ENCODE results near the gene MPP4. TPM values are rescaled to one million over a fixed set of nuclear protein-coding genes. Genes with fewer than 3 reads are reported as not detected.
A peak's percentile ranks its signal among the peaks of the same experiment; 100 is the strongest.

MPP4 gene
- polyA plus RNA-seq, 1 experiment: 3.8 TPM

DNA sequence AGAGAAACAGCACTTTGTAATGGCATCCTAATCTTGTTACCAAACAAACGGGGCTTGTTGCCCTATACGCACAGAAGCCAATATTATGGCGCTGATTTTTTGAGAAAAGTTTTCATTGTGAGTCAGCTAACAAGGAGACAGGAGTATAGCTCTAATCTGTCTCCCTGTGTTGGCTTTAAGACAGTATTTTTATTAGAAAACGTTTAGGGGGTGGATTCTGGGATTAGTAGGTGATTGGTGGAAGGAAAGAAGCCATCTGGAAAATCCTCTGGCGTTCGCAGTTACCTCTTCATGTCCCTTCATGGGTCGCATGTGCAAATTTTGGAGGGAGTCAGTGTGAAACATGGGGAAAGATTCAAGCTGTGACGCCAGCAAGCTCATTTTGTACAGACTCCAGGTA is 54.4 kb downstream of the MPP4 start:
- no peak for DNase-seq (ENCODE audit: low read depth)
- CTCF ChIA-PET: no interaction called here
- no peaks in the 10 kb centered on the region for H3K36me3 ChIP-seq (ENCODE audit: control insufficient read depth, insufficient read depth, low read length)
- POLR2A ChIA-PET: no interaction called here
- TF ChIP-seq, protein P1, sequence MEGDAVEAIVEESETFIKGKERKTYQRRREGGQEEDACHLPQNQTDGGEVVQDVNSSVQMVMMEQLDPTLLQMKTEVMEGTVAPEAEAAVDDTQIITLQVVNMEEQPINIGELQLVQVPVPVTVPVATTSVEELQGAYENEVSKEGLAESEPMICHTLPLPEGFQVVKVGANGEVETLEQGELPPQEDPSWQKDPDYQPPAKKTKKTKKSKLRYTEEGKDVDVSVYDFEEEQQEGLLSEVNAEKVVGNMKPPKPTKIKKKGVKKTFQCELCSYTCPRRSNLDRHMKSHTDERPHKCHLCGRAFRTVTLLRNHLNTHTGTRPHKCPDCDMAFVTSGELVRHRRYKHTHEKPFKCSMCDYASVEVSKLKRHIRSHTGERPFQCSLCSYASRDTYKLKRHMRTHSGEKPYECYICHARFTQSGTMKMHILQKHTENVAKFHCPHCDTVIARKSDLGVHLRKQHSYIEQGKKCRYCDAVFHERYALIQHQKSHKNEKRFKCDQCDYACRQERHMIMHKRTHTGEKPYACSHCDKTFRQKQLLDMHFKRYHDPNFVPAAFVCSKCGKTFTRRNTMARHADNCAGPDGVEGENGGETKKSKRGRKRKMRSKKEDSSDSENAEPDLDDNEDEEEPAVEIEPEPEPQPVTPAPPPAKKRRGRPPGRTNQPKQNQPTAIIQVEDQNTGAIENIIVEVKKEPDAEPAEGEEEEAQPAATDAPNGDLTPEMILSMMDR (IDR thresholded peaks at IDR 0.05; ENCODE audit: insufficient read depth, low read depth, low read length): no peak
- H3K4me3 ChIP-seq (ENCODE audit: low read depth, low read length): peak overlapping the region; percentile 58; the same call in 1 of the 2 replicates
- no peaks in the 10 kb centered on the region for H3K27me3 ChIP-seq (ENCODE audit: control insufficient read depth, insufficient read depth, low read length)

GRCh38 chr2:201643216-201643890 is 55.1 kb downstream of the MPP4 start, which contains the start of gene TMEM237:
Gene TMEM237 (minus strand): TSS chr2:201643503. CDS start chr2:201643400, 103 bp downstream.
- TF ChIP-seq, protein P1 (IDR thresholded peaks at IDR 0.05; ENCODE audit: insufficient read depth, low read depth, low read length): no peak
- no peak for DNase-seq (ENCODE audit: low read depth)
- Histone ChIP-seq H3K36me3 (ENCODE audit: control insufficient read depth, insufficient read depth, low read length) (no peaks in the 10 kb centered on the region), H3K4me3 (ENCODE audit: low read depth, low read length) (peak within 1 kb of the TSS; percentile 58), H3K27me3 (ENCODE audit: control insufficient read depth, insufficient read depth, low read length) (no peaks in the 10 kb centered on the region)
- ChIA-PET CTCF (interaction anchor here (0.9 to 1.3 kb wide), 2 partner anchors 21 to 59 kb away, joined by 3 read pairs; no protein-coding TSS in a partner anchor), POLR2A (interaction anchor here (0.6 to 0.7 kb wide), 3 partner anchors 12 to 388 kb away, joined by 3 to 9 read pairs (median 7); no protein-coding TSS in a partner anchor)

DNA sequence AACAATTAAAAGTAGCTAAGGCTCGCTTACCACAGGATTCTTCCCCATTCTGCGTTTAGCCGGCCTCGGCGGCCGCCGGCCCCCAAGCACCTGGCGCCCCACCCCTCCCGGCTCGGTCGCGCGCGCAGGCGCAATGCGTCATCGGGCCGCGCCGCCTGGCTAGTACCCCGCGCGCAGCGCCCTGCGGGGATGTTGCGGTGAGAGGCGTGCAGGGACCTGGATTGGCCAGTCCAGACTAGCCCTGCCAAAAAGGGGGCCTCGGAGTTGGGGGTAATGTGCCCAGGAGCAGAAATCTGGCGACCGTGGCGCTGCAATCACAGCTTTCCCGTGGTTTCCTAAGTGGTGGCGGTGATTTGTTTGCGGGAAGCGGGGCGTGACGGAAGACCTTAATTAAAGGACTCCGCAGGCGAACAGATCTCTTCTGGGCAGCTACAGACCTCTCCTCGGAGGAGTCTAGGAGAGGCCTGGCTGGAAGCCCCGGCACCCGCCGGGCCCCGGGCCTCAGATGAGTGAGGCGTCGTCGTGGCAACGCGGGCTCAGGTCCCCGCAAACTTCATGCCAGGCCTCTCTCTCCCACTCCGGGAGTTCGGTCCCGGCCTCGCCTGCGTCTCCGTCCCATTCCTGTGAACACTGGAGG is 55.7 kb downstream of the MPP4 start:
- H3K27me3 ChIP-seq (ENCODE audit: control insufficient read depth, insufficient read depth, low read length): no peaks in the 10 kb centered on the region
- TF ChIP-seq, protein P1 (IDR thresholded peaks at IDR 0.05; ENCODE audit: insufficient read depth, low read depth, low read length): no peak
- H3K36me3 ChIP-seq (ENCODE audit: control insufficient read depth, insufficient read depth, low read length): no peaks in the 10 kb centered on the region
- peak overlapping the region; percentile 58 for H3K4me3 ChIP-seq (ENCODE audit: low read depth, low read length)
- CTCF ChIA-PET: interaction anchor here (0.9 to 1.3 kb wide), 2 partner anchors 21 to 59 kb away, joined by 3 read pairs; no protein-coding TSS in a partner anchor
- DNase-seq (ENCODE audit: low read depth): peak; percentile 39
- POLR2A ChIA-PET: interaction anchor here (0.6 to 0.7 kb wide), 2 partner anchors 13 to 279 kb away, joined by 3 to 9 read pairs; no protein-coding TSS in a partner anchor

DNA sequence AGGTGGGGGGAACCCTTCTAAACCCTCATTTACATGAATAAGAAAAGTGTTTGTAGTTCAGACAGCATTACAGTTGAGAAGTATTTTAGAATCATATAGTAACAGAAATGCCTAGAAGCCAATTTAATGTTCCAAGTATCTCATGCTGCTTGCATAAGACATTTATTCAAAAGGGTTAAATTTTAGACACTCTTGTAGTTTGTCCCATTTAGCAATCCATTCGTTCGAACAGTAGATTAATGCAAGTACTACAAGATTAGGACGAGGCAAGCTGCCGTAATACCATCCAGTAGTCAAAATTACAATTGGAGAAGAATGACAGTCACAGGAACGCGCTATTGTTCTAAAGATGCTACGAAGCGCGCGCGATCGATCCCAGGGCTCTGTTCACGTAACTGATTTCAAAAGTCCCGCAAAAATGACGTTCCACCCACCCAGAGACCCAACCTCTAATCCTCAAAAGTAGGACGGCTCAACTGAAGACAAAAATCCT is 56.3 kb downstream of the MPP4 start:
- no peak for DNase-seq (ENCODE audit: low read depth)
- TF ChIP-seq, protein P1 (IDR thresholded peaks at IDR 0.05; ENCODE audit: insufficient read depth, low read depth, low read length): no peak
- peak overlapping the region; percentile 58 for H3K4me3 ChIP-seq (ENCODE audit: low read depth, low read length)
- ChIA-PET CTCF (interaction anchor here (0.9 to 1.3 kb wide), 2 partner anchors 20 to 60 kb away, joined by 3 read pairs; no protein-coding TSS in a partner anchor), POLR2A (no interaction called here)
- no peaks in the 10 kb centered on the region for H3K27me3 ChIP-seq (ENCODE audit: control insufficient read depth, insufficient read depth, low read length)
- no peaks in the 10 kb centered on the region for H3K36me3 ChIP-seq (ENCODE audit: control insufficient read depth, insufficient read depth, low read length)

DNA sequence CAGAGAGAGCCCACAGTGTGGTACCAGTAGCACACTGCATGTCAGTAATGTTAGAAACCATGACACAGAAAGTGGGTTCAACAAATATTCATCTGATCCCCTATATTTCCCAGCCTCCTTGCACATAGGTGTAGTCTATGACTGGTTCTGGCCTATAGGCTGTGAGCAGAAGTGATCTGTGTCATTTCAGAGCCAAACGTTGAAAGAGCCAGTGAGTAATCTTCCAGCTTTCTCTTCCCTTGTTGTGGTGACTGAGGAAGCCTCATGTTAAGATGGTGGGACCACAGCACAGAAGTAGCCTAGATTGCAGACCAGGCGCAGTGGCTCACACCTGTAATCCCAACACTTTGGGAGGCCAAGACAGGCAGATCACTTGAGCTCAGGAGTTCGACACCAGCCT is 59.2 kb downstream of the MPP4 start:
- no peak for DNase-seq (ENCODE audit: low read depth)

More for the DNA sequence above, 59.2 kb downstream of the MPP4 start:
- ChIA-PET POLR2A (no interaction called here), CTCF (interaction anchor here (0.5 kb wide), 1 partner anchor 95 kb away, joined by 3 read pairs; no protein-coding TSS in a partner anchor)
- TF ChIP-seq, protein P1 (IDR thresholded peaks at IDR 0.05; ENCODE audit: insufficient read depth, low read depth, low read length): no peak
- H3K4me3 ChIP-seq (ENCODE audit: low read depth, low read length): no peak overlapping the region
- H3K27me3 ChIP-seq (ENCODE audit: control insufficient read depth, insufficient read depth, low read length): no peaks in the 10 kb centered on the region
- peaks cover 1% of the 10 kb centered on the region; the same call in 1 of the 2 replicates for H3K36me3 ChIP-seq (ENCODE audit: control insufficient read depth, insufficient read depth, low read length)
